Omental fat pad (tissue), 4 donors: ENCODE data around the gene ANXA3. TPM values are rescaled to one million over a fixed set of nuclear protein-coding genes. Genes with fewer than 3 reads are reported as not detected.
"Not testable (repeated sequence)": the region's sequence is repeated elsewhere in the genome, so short reads cannot be mapped to it uniquely, and the experiment has no call there.

Experiments used
- ATAC-seq: fragments of 150-250 bp; one replicate; pipeline ENCODE4 v1.9.1; 2016; ENCODE audit warnings: mild to moderate bottlenecking, moderate library complexity; ENCODE audit not compliant: low FRiP score
- DNase-seq: peaks from one replicate; pipeline ENCODE4 v3.0.0-alpha.2; 2019; ENCODE audit warnings: low spot score
- total RNA-seq, 4 donors: library from RNA; depleted of rRNA; stranded (reverse); fragments of >200 nt; gene quantifications; one replicate each; pipeline ENCODE4 v1.1.0, GENCODE V29; 2016
- TF ChIP-seq, protein P1 (sequence below), 3 donors: fragments of 450-650 bp; IDR thresholded peaks; one replicate each; pipeline ENCODE4 v1.5.1; 2016 to 2017; ENCODE audit warnings: antibody characterized with exemption in 3 of 3, mild to moderate bottlenecking in 3 of 3, moderate library complexity in 2 of 3

Gene ANXA3
- total RNA-seq, 4 donors from 2014 or later, result 76.3 to 217 (median 105) TPM

DNA sequence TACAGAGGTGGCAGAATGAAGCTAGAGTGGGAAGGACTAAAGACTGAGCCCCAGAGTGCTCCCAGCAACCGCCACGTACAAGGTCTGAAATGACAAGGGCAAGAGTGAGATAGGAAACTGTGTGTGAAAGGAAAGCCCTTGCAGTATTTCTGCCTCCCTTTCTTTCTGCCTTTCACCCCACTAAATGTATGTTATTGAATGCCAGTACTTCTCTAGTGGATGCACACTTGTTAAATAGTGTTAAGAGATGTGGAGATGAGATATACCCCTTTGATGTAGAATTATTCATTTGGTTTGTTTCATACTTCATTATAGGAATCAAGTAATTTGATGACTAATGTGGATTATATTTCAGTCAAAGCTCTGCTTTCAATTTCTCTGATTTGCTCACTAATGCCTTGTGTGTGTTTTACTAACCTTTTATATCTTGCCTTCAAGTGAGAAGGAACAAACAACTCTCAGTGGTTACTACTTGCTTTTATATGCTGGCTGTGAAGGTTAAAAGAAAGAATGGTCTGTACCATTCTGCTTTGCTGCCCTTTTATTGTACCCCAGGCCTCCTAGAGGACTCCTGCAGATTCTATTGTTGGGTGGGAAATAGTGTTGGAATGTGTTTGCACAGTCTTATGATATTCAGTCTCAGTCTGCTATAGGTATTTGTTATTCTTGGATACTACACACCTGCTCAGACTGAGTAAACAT, 8.0 kb upstream of the ANXA3 start:
- TF ChIP-seq, protein P1, sequence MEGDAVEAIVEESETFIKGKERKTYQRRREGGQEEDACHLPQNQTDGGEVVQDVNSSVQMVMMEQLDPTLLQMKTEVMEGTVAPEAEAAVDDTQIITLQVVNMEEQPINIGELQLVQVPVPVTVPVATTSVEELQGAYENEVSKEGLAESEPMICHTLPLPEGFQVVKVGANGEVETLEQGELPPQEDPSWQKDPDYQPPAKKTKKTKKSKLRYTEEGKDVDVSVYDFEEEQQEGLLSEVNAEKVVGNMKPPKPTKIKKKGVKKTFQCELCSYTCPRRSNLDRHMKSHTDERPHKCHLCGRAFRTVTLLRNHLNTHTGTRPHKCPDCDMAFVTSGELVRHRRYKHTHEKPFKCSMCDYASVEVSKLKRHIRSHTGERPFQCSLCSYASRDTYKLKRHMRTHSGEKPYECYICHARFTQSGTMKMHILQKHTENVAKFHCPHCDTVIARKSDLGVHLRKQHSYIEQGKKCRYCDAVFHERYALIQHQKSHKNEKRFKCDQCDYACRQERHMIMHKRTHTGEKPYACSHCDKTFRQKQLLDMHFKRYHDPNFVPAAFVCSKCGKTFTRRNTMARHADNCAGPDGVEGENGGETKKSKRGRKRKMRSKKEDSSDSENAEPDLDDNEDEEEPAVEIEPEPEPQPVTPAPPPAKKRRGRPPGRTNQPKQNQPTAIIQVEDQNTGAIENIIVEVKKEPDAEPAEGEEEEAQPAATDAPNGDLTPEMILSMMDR (IDR thresholded peaks at IDR 0.05), result no peak
- no peak for ATAC-seq
- DNase-seq, result no peak

DNA sequence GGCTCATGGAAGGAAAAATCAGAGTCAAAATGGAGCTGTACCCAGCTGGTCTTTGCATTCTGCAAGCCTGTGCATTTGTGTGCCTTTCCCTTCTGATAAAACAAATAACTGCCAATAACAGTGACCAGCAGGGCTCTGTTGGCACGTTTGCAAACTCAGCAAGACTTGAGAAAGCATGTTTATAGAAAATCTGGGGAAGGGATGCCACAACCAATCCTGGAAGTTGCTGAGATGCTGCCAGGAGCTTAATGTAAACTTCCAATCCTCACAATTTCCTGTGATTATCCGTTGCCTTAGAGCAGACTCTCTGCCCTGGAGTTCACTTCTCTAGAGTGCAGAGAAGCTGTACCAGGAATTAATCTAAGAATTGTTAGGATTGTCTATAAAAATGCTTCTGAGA, 6.9 kb upstream of the ANXA3 start:
- no peak for ATAC-seq
- TF ChIP-seq, protein P1 (IDR thresholded peaks at IDR 0.05), result no peak
- DNase-seq, result no peak

DNA sequence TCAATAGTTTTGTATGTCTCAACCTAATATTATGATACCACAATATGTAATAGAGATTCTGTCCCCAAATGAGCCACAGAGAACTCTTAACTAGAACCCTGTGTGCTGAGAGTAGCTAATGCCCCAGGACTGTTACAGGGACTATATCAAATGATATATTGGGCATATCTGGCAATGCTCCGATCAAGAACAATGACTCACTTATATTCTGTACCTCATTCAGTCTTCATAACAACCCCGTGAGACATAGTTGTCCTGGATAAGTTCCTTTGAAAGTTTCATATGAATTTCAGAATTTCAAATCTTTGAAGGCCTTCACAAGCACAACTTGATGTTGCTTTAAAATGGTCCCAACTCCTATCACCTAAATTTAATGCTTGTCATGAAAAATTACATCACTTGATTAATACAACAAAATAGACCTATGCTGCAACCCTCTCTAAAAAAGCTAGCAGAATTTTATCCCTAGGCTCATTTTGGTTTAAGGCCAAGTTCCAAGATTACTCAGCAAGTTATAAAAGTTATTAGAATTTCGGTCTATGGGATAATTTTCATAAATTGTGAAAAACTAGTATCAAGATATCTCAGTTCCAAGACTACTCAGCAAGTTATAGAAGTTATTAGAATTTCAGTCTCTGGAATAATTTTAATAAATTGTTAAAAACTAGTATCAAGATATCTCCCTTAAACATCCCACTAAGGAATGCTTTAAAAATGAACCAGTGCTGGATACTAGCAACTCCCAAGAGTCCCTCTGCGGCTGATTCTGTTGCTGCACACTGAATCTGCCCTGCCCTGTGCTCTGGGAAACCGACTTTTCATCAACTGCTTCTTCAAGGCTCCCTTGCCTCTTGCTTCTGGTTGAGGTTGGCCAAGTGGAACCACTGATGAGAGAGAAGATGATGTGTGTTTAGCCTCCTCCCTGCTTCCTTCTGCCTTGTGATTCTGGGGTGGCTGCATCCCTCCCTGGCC, 6.0 kb upstream of the ANXA3 start:
- TF ChIP-seq, protein P1 (IDR thresholded peaks at IDR 0.05), result no peak
- no peak for DNase-seq
- no peak for ATAC-seq

DNA sequence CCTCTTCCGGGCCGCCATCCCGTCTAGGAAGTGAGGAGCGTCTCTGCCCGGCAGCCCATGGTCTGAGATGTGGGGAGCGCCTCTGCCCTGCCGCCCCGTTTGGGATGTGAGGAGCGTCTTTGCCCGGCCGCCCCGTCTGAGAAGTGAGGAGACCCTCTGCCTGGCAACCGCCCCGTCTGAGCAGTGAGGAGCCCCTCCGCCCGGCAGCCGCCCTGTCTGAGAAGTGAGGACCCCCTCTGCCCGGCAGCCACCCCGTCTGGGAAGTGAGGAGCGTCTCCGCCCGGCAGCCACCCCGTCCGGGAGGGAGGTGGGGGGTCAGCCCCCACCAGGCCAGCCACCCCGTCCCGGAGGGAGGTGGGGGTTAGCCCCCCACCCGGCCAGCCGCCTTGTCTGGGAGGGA, 3.7 kb upstream of the ANXA3 start:
- ATAC-seq, DNase-seq: not testable (repeated sequence)

DNA sequence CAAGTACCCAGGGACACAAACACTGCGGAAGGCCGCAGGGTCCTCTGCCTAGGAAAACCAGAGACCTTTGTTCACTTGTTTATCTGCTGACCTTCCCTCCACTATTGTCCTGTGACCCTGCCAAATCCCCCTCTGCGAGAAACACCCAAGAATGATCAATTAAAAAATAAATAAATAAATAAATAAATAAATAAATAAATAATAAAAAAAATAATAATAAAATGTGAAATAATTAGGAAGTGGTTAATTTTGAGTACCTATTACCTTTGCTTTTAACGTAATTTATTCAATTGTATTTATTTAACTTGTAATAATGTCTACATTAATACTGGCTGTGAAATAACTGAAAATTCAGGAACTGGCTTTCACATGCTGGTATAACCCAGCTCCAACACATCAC, 2.7 kb upstream of the ANXA3 start:
- DNase-seq, result not testable (repeated sequence)

DNA sequence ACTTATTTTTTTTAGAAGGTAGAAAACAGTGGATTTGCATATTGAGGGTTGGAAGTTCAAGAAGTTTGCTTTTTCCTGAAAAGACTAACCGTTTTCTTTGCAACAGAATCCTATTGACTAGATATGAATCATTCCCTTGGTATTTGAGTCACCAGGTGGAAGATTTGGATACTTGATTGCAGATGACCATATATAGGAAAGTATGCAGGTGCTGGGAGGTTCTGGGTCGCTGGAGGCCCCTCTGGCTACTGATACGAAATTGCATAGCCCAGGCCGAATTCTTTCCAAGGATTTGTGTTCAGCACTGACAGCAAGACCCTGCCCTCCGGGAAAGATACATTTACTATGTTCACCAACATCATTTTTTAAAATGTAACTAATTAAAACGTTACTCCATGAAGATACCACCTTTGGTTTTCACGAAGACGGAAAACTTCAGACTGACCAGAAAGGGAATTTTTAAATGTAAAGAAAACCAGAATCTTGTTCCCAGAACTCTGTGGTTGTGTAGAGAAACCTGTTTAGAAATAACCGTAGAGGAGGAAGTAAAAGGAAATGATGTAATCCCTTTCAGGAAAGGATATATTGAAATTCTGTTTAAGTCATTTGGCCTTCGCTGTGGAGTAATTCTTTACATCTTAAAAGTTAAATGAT, 946 bp downstream of the ANXA3 start:
- ATAC-seq (peak; percentile 60), DNase-seq (no peak)
- TF ChIP-seq, protein P1 (IDR thresholded peaks at IDR 0.05), result no peak

More for the DNA sequence above, 2.7 kb upstream of the ANXA3 start:
- not testable (repeated sequence) for ATAC-seq

DNA sequence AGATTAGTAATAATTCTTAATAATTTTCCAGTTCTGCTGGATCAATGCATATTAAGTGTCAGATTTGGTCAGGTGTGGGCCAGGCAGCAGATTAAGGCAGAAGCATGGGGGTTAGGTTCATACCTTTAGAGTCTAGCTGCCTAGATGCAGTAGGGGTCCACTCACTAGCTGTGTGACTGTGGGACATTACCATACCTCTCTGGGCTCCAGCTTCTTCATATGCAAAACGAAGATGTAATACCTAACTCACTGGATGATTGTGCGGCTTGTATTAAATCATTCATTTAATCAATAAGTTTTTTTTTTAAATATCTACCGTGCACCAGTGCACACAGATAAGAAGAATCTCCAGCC, 1.4 kb downstream of the ANXA3 start:
- no peak for ATAC-seq
- DNase-seq, result no peak
- TF ChIP-seq, protein P1 (IDR thresholded peaks at IDR 0.05), result no peak
